HEK293 (cell line): ENCODE data around the gene CNKSR3.

Source experiments
- ZFP41 ChIP-seq: fragments of 450-650 bp; formaldehyde crosslinking; IDR thresholded peaks from 2 replicates; pipeline ENCODE4 v1.5.1; 2016; ENCODE audit warnings: missing biosample characterization, missing genetic modification characterization, borderline replicate concordance
- TF ChIP-seq, protein P1 (sequence below): fragments of 450-650 bp; formaldehyde crosslinking; IDR thresholded peaks from 2 replicates; pipeline ENCODE4 v1.5.1; 2016; ENCODE audit warnings: missing biosample characterization, missing genetic modification characterization

DNA sequence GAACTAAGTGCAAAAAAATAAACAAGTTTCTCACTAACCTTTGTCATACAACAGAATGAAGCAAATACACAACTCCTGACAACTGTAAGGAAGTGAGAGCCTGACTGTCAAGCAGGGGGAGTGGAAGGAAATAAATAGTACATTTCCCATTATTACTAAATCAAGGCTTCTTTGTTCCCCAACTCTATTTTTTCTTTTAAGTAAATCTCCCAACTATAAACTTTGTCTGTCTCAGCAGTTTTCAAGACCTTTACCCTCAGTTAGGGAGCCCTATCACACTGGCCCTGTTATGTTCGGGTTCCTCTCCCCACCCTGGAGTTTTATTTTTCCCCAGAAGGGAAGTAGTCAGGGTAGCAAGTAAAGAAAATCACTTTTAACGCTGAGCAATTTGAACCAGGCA, 129.7 kb downstream of the CNKSR3 start:
- TF ChIP-seq, protein P1, sequence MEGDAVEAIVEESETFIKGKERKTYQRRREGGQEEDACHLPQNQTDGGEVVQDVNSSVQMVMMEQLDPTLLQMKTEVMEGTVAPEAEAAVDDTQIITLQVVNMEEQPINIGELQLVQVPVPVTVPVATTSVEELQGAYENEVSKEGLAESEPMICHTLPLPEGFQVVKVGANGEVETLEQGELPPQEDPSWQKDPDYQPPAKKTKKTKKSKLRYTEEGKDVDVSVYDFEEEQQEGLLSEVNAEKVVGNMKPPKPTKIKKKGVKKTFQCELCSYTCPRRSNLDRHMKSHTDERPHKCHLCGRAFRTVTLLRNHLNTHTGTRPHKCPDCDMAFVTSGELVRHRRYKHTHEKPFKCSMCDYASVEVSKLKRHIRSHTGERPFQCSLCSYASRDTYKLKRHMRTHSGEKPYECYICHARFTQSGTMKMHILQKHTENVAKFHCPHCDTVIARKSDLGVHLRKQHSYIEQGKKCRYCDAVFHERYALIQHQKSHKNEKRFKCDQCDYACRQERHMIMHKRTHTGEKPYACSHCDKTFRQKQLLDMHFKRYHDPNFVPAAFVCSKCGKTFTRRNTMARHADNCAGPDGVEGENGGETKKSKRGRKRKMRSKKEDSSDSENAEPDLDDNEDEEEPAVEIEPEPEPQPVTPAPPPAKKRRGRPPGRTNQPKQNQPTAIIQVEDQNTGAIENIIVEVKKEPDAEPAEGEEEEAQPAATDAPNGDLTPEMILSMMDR: no peak
- no peak for TF ChIP-seq ZFP41 (tag by site-specific recombination)
